NCI-H1092 (cell line): ENCODE results near the gene PLCH1.

Experiments used
- DNase-seq: peaks from one replicate; lab custom pipeline; 2025; lab: John Stamatoyannopoulos, UW

Gene PLCH1

GRCh38 chr3:155342344-155342743 lies 402.5 kb downstream of the PLCH1 start:
- DNase-seq: no peak

- no peak for DNase-seq
Observed at GRCh38 chr3:155339052-155339451, 405.8 kb downstream of the PLCH1 start.

- DNase-seq: no peak
Observed at GRCh38 chr3:155335724-155336354, 409.0 kb downstream of the PLCH1 start.

- no peak for DNase-seq
Observed at GRCh38 chr3:155334914-155335723, 409.8 kb downstream of the PLCH1 start.

- DNase-seq: no peak
Observed at GRCh38 chr3:155334215-155334913, 410.5 kb downstream of the PLCH1 start.

- DNase-seq: no peak
Observed at GRCh38 chr3:155332716-155333115, 412.2 kb downstream of the PLCH1 start.

- DNase-seq: no peak
Observed at GRCh38 chr3:155331078-155331477, 413.8 kb downstream of the PLCH1 start.

- DNase-seq: no peak
Observed at GRCh38 chr3:155330370-155330769, 414.5 kb downstream of the PLCH1 start.

- no peak for DNase-seq
Observed at GRCh38 chr3:155329513-155330048, 415.3 kb downstream of the PLCH1 start.

GRCh38 chr3:155327871-155328270 lies 417.0 kb downstream of the PLCH1 start:
- no peak for DNase-seq

GRCh38 chr3:155327430-155327829 lies 417.4 kb downstream of the PLCH1 start:
- no peak for DNase-seq

GRCh38 chr3:155326901-155327300 lies 418.0 kb downstream of the PLCH1 start:
- no peak for DNase-seq

GRCh38 chr3:155326244-155326643 lies 418.6 kb downstream of the PLCH1 start:
- no peak for DNase-seq
